PFSK-1 (cell line): ENCODE results near the gene KSR1.

Experiments used
- FOXP2 ChIP-seq: optimal IDR thresholded peaks from 2 replicates; pipeline ENCODE3; 2011; ENCODE audit warnings: borderline replicate concordance, control low read depth, inconsistent platforms; ENCODE audit not compliant: insufficient read depth; ENCODE audit errors: extremely low read length, extremely low read depth
- POLR2AphosphoS5 ChIP-seq: IDR thresholded peaks from 2 replicates; pipeline ENCODE4 v1.6.1; 2012; ENCODE audit warnings: low read depth, mild to moderate bottlenecking, control low read depth, low read length, moderate library complexity
- REST ChIP-seq, 2 experiments: IDR thresholded peaks; 2 replicates each; pipeline versions ENCODE4 v1.6.1 to v1.8.0; 2011 to 2012; ENCODE audit warnings: low read depth in 2 of 2, low read length in 2 of 2, control low read depth in 1 of 2, inconsistent platforms in 1 of 2, mild to moderate bottlenecking in 1 of 2, moderate library complexity in 1 of 2; ENCODE audit not compliant: insufficient read depth in 1 of 2
- SIN3A ChIP-seq: IDR thresholded peaks from 2 replicates; pipeline ENCODE4 v1.6.1; 2012; ENCODE audit warnings: mild to moderate bottlenecking, low read length, moderate library complexity, borderline replicate concordance; ENCODE audit not compliant: insufficient read depth
- TAF1 ChIP-seq: IDR thresholded peaks from 2 replicates; pipeline ENCODE4 v1.6.1; 2012; ENCODE audit warnings: low read length, control low read depth, borderline replicate concordance; ENCODE audit not compliant: insufficient read depth

KSR1 gene

GRCh38 chr17:27477050-27477888, 21.0 kb downstream of the KSR1 start:
- no peak for TF ChIP-seq REST (IDR thresholded peaks at IDR 0.05; ENCODE audit: insufficient read depth in 1 of 2, low read depth in 2 of 2, low read length in 2 of 2)
- no peak for TF ChIP-seq POLR2AphosphoS5
- TF ChIP-seq TAF1, result no peak
- TF ChIP-seq SIN3A, result no peak

GRCh38 chr17:27477971-27478684, 21.9 kb downstream of the KSR1 start:
- TF ChIP-seq POLR2AphosphoS5, result no peak
- no peak for TF ChIP-seq SIN3A
- TF ChIP-seq REST (IDR thresholded peaks at IDR 0.05; ENCODE audit: insufficient read depth in 1 of 2, low read depth in 2 of 2, low read length in 2 of 2), result no peak
- TF ChIP-seq FOXP2, result no peak
- no peak for TF ChIP-seq TAF1

- TF ChIP-seq FOXP2, result no peak
- TF ChIP-seq REST (IDR thresholded peaks at IDR 0.05; ENCODE audit: insufficient read depth in 1 of 2, low read depth in 2 of 2, low read length in 2 of 2), result no peak
- TF ChIP-seq POLR2AphosphoS5, result no peak
- no peak for TF ChIP-seq TAF1
- TF ChIP-seq SIN3A, result no peak
Observed at GRCh38 chr17:27478901-27479538, 22.8 kb downstream of the KSR1 start.

- TF ChIP-seq REST (IDR thresholded peaks at IDR 0.05; ENCODE audit: insufficient read depth in 1 of 2, low read depth in 2 of 2, low read length in 2 of 2) (no peak), SIN3A (no peak), POLR2AphosphoS5 (no peak), FOXP2 (no peak), TAF1 (no peak)
Observed at GRCh38 chr17:27479838-27480237, 23.6 kb downstream of the KSR1 start.
